Fibroblast of villous mesenchyme (primary cell): ENCODE data around the gene SRR. TPM values are rescaled to one million over a fixed set of nuclear protein-coding genes. Genes with fewer than 3 reads are reported as not detected.

Source experiments
- DNase-seq: peaks from one replicate; pipeline ENCODE4 v3.0.0-alpha.2; 2010; ENCODE audit warnings: low read depth
- H3K4me3 ChIP-seq: 2 replicates; pipeline ENCODE4 v1.5.1; 2011; ENCODE audit warnings: low read depth, mild to moderate bottlenecking, low read length
- total RNA-seq: library from RNA; depleted of rRNA; stranded (reverse); fragments of >200 nt; gene quantifications from 2 replicates; pipeline ENCODE4 v1.2.3, GENCODE V29; 2012
- TF ChIP-seq, protein P1 (sequence below): IDR thresholded peaks from 2 replicates; pipeline ENCODE4 v1.5.1; 2012; ENCODE audit warnings: low read depth, mild to moderate bottlenecking, low read length; ENCODE audit not compliant: insufficient read depth

Gene SRR
- total RNA-seq, 1 donor, result 35.0 TPM

DNA sequence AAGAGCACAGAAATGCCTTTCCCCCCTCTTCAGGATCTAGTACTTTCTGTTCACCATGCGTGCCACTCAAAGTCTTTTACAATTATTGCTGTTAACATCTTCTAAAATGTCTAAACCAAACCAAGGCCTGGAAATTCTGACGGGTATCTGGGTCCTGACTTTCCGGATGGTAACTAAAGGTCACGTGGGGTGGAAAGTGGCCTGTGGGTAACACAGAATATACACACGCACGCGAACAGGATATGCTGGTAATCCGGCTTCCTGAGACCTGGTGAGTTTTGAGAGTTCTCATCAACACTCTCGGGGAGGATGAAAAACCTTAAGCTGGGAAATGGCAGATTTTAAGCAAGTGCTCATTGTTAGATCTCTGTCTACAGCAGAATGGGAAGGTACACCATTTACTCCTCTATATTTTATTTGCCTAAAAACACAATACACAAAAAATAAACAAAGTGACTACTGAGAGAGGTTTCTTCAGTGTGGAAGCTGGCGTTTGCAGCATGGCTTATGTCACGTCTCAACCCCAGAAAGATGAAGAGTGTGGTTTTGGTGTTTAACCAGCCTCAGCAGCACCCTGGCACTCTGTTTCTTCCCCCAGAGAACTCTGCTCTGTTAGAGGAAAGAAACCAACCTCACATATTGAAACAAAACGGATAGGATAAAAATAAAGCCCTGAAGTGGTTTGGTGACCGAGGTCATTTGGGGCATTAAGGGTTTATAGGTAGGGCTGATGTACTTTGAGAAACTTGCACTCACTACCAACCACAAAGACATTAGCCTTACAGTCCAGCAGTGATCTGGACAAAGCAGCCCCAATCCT lies 37.5 kb upstream of the SRR start:
- TF ChIP-seq, protein P1, sequence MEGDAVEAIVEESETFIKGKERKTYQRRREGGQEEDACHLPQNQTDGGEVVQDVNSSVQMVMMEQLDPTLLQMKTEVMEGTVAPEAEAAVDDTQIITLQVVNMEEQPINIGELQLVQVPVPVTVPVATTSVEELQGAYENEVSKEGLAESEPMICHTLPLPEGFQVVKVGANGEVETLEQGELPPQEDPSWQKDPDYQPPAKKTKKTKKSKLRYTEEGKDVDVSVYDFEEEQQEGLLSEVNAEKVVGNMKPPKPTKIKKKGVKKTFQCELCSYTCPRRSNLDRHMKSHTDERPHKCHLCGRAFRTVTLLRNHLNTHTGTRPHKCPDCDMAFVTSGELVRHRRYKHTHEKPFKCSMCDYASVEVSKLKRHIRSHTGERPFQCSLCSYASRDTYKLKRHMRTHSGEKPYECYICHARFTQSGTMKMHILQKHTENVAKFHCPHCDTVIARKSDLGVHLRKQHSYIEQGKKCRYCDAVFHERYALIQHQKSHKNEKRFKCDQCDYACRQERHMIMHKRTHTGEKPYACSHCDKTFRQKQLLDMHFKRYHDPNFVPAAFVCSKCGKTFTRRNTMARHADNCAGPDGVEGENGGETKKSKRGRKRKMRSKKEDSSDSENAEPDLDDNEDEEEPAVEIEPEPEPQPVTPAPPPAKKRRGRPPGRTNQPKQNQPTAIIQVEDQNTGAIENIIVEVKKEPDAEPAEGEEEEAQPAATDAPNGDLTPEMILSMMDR, result no peak
- DNase-seq, result no peak
- no peak overlapping the region for H3K4me3 ChIP-seq

DNA sequence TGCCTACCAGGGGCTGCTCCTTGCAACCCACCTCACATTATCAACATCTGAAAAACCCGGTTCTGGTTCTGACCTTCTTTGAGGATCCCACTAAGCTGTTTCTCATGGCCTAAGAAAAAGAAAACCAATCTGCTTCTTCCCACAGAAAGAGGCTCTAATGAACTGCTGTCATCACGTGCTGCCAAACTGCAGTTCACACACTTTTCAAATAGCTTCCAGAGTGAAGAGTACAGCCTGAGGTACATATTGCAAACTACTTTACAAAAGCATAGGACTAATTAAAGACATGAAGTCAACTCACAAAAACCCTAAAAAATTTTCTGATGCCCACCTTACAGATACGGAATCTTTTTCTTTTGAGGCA lies 36.9 kb upstream of the SRR start:
- no peak overlapping the region for H3K4me3 ChIP-seq
- TF ChIP-seq, protein P1, result no peak
- no peak for DNase-seq

DNA sequence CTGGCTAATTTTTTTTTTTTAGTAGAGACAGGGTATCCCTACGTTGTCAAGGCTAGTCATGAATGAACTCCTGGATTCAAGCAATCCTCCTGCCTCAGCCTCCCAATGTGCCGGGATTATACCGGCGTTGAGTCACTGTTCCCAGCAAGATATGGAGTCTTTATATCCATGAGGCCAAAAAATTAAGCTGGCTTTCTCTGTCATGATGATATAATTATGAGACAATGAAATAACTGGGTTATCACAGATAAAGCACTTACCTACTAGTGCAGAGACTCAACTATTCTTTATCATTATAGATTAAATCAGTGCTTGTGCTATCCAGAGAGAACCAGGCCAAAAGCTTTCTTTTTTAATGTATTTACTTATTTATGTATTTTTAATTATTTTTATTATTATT lies 36.4 kb upstream of the SRR start:
- no peak overlapping the region for H3K4me3 ChIP-seq
- TF ChIP-seq, protein P1, result no peak
- no peak for DNase-seq

DNA sequence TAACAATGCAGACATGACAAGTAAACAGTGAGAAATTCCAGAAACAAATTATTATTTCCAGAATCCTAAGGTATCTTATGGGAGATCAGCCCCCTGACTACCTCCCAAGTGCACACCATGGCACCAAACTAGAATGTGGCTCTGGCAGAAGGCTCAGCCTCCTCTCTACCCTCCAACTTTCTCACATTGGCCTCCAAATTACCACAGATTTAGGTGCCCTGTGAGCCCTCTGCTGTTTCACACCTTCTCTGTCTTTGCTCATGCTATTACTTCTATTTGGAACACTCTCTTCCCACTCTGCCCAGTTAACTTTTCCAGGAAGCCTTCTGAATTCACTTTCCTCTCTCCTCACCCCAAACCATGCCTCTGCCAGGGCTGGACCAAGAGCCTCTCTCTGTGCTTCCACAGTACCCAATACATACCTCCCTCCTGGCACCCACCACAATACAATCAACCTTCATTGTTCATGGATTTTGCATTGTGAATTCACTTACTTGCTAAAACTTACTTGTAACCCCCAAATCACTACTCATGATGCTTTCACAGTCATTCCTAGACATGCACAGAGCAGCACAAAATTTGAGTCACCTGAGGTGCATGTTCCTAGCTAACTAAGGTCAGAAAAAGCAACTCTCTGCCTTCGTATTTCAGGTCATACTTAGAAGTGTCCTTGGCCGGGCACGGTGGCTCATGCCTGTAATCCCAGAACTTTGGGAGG lies 31.6 kb upstream of the SRR start:
- no peak for DNase-seq
- TF ChIP-seq, protein P1, result no peak
- no peak overlapping the region for H3K4me3 ChIP-seq

DNA sequence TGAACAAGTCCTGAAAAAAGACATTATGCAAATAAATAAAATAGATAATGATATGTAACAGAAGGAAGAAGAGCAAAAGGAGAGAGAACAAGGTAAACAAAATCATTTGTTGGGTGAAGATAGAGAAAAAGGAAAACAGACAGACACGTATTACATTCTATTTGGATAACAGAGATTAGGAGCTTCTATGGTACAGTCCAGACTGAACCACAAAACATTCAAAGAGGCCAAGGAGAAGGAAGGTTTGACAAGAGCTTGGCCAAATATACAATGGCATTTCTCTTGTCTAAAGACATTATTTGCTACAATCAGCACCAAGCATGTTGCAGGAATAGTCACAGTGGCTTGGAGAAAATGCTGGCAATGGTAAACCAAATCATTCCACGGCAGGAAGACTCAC lies 29.3 kb upstream of the SRR start:
- TF ChIP-seq, protein P1, result no peak
- DNase-seq, result no peak
- no peak overlapping the region for H3K4me3 ChIP-seq

DNA sequence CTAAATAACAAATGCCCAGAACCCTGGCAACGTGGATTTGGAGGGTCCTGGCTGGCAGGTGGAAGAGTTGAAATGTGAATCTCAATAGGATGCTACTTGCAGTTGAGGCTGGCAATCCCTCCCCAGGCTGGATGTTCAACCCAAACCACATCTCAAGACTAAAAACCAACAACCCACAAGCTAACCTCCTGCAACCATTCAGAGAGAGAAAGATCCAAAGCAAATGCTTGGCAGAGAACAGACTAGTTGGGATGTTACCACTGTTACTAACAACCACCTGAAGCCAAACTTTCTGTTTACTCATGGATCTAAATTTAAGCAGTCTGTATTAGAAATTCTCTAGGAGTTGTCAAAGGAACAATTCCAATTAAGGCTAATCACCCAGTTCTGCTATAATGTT lies 28.0 kb upstream of the SRR start:
- no peak for DNase-seq
- TF ChIP-seq, protein P1, result no peak
- no peak overlapping the region for H3K4me3 ChIP-seq
